ENCODE measurements around the gene IFT122.
"Not testable (repeated sequence)": the region's sequence is repeated elsewhere in the genome, so short reads cannot be mapped to it uniquely, and the experiment has no call there.

Gene IFT122

GRCh38 chr3:129524081-129524480, 84.1 kb downstream of the IFT122 start:
- DNase-seq, result no peak

GRCh38 chr3:129525341-129525968, 85.4 kb downstream of the IFT122 start:
- DNase-seq, result no peak

- DNase-seq, result no peak
These were observed 86.3 kb downstream of the IFT122 start for GRCh38 chr3:129526121-129526900.

GRCh38 chr3:129527262-129527661, 87.2 kb downstream of the IFT122 start:
- no peak for DNase-seq

GRCh38 chr3:129528589-129529100, 88.6 kb downstream of the IFT122 start, which contains the start of gene RHO:
TSS of gene RHO (plus strand) at chr3:129528639. CDS start at chr3:129528734, 95 bp downstream.
- no peak for DNase-seq

- no peak for DNase-seq
These were observed 89.6 kb downstream of the IFT122 start for GRCh38 chr3:129529436-129530210.

GRCh38 chr3:129530251-129530791, 90.3 kb downstream of the IFT122 start:
- DNase-seq, result no peak

- no peak for DNase-seq
These were observed 90.8 kb downstream of the IFT122 start for GRCh38 chr3:129530821-129531220.

GRCh38 chr3:129531699-129532098, 91.7 kb downstream of the IFT122 start:
- no peak for DNase-seq

GRCh38 chr3:129532261-129532660, 92.2 kb downstream of the IFT122 start:
- no peak for DNase-seq

- DNase-seq, result no peak
These were observed 93.4 kb downstream of the IFT122 start for GRCh38 chr3:129533406-129533805.

- DNase-seq, result no peak
These were observed 94.5 kb downstream of the IFT122 start for GRCh38 chr3:129534428-129535027.

GRCh38 chr3:129535075-129535474, 95.1 kb downstream of the IFT122 start:
- no peak for DNase-seq

GRCh38 chr3:129536374-129536667, 96.3 kb downstream of the IFT122 start:
- no peak for DNase-seq

GRCh38 chr3:129536804-129537203, 96.8 kb downstream of the IFT122 start:
- DNase-seq, result no peak

GRCh38 chr3:129539206-129539605, 99.2 kb downstream of the IFT122 start:
- no peak for DNase-seq

- no peak for DNase-seq
These were observed 100.9 kb downstream of the IFT122 start for GRCh38 chr3:129540776-129541516.

- no peak for DNase-seq
These were observed 102.7 kb downstream of the IFT122 start for GRCh38 chr3:129542747-129543146.

- no peak for DNase-seq
These were observed 103.2 kb downstream of the IFT122 start, which contains the start of gene H1-8 for GRCh38 chr3:129543156-129543790. TSS of gene H1-8 (plus strand) at chr3:129543175. CDS start at chr3:129543219, 44 bp downstream.

GRCh38 chr3:129543999-129544398, 104.0 kb downstream of the IFT122 start:
- no peak for DNase-seq

GRCh38 chr3:129545951-129546350, 105.9 kb downstream of the IFT122 start:
- not testable (repeated sequence) for DNase-seq

GRCh38 chr3:129547241-129547640, 107.2 kb downstream of the IFT122 start:
- DNase-seq, result no peak
